ENCODE results near the gene NCKAP1.
A peak's percentile ranks its signal among the peaks of the same experiment; 100 is the strongest.

DNA sequence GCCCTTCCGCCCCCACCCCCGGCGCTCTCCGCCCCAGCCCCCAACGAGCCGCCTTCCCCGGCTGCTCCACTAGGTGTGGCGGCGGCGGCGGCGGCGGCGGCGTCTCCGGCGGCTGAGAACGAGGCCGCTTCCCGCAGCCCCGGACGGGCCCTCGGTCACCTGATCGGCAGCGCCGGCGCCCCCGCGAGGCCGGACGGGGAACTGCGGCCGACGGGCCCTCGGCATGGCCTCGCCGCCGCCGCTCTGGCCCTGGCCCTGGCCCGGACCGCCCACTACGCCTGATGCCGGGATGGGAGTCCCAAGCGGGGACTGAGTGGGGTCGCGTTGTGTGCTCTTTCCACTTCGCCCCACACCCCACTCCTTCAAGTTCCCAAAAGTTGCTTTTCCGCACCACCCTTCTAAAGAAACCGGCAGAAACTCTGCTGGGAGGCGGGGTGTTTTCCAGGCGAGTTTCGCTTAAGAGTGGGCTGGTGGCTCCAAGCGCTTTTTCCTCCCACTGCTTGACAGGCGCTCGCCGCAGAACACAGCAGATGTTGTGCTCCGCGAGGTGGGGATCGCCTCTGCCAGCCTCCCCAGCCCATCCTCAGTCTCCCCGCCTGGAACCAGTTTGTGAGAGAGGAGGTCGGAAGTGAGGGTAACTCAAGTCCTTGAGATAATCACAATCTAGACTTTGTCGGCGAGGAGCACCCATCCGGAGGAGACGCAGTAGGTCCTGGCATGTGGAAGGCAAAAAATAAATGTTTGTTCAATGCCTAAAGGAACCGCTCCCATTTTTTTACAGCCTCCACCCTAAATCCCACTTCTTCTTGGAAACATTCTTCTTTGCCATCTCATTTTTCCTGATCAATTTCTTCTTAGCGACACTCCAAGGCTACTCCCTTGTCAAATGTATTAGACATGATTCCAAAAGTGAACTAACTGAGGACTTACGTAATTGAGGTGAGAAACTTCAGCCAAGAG lies at the start of gene NCKAP1:
- TF ChIP-seq, protein P1, sequence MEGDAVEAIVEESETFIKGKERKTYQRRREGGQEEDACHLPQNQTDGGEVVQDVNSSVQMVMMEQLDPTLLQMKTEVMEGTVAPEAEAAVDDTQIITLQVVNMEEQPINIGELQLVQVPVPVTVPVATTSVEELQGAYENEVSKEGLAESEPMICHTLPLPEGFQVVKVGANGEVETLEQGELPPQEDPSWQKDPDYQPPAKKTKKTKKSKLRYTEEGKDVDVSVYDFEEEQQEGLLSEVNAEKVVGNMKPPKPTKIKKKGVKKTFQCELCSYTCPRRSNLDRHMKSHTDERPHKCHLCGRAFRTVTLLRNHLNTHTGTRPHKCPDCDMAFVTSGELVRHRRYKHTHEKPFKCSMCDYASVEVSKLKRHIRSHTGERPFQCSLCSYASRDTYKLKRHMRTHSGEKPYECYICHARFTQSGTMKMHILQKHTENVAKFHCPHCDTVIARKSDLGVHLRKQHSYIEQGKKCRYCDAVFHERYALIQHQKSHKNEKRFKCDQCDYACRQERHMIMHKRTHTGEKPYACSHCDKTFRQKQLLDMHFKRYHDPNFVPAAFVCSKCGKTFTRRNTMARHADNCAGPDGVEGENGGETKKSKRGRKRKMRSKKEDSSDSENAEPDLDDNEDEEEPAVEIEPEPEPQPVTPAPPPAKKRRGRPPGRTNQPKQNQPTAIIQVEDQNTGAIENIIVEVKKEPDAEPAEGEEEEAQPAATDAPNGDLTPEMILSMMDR (IDR thresholded peaks at IDR 0.05) = peak; percentile 97 to 100 (median 99)
- peak in 2 of 4 donors; percentile 14 to 54 for TF ChIP-seq POLR2A (IDR thresholded peaks at IDR 0.05)
- TF ChIP-seq POLR2AphosphoS5 (IDR thresholded peaks at IDR 0.05) = peak in 1 of 2 donors; percentile 65
